AG09309 (cell line): ENCODE data around the gene DTHD1.

Experiments
- DNase-seq: peaks from one replicate; pipeline ENCODE4 v3.0.0-alpha.2; 2010; ENCODE audit warnings: low read depth
- H3K4me3 ChIP-seq: 2 replicates; pipeline ENCODE4 v1.5.1; 2011; ENCODE audit warnings: mild to moderate bottlenecking, low read depth, low read length, moderate library complexity; ENCODE audit not compliant: control insufficient read depth
- TF ChIP-seq, protein P1 (sequence below): IDR thresholded peaks from 2 replicates; pipeline ENCODE4 v1.5.1; 2011; ENCODE audit warnings: mild to moderate bottlenecking, low read depth, low read length, inconsistent platforms; ENCODE audit not compliant: insufficient read depth, control insufficient read depth; ENCODE audit errors: missing control alignments

DTHD1 gene

DNA sequence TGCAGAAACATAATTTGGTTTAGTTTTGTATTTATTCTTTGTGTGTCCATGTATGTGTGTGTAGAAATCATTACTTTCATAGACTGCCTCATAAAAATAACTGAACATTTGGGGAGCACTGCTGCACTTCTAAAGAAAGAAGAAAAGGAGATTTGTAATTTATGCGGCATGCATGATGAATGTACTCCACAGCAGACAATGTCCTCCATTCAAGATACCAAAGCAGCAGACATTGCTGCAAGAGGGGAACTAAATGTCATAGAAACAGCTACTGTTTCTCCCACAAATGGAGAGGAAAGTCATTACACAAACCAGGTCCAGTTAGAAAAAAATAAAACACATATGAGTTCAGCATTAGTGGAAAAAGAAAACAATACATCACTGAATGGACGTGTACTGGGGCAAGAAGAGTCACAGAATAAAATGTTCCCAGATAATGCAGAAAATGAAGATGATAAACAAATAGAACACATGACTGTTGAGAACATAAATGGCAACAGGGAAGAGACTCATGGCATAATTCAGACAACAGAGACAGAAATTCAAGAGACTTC lies 2.6 kb downstream of the DTHD1 start:
- TF ChIP-seq, protein P1, sequence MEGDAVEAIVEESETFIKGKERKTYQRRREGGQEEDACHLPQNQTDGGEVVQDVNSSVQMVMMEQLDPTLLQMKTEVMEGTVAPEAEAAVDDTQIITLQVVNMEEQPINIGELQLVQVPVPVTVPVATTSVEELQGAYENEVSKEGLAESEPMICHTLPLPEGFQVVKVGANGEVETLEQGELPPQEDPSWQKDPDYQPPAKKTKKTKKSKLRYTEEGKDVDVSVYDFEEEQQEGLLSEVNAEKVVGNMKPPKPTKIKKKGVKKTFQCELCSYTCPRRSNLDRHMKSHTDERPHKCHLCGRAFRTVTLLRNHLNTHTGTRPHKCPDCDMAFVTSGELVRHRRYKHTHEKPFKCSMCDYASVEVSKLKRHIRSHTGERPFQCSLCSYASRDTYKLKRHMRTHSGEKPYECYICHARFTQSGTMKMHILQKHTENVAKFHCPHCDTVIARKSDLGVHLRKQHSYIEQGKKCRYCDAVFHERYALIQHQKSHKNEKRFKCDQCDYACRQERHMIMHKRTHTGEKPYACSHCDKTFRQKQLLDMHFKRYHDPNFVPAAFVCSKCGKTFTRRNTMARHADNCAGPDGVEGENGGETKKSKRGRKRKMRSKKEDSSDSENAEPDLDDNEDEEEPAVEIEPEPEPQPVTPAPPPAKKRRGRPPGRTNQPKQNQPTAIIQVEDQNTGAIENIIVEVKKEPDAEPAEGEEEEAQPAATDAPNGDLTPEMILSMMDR: no peak
- no peak overlapping the region for H3K4me3 ChIP-seq
- no peak for DNase-seq

DNA sequence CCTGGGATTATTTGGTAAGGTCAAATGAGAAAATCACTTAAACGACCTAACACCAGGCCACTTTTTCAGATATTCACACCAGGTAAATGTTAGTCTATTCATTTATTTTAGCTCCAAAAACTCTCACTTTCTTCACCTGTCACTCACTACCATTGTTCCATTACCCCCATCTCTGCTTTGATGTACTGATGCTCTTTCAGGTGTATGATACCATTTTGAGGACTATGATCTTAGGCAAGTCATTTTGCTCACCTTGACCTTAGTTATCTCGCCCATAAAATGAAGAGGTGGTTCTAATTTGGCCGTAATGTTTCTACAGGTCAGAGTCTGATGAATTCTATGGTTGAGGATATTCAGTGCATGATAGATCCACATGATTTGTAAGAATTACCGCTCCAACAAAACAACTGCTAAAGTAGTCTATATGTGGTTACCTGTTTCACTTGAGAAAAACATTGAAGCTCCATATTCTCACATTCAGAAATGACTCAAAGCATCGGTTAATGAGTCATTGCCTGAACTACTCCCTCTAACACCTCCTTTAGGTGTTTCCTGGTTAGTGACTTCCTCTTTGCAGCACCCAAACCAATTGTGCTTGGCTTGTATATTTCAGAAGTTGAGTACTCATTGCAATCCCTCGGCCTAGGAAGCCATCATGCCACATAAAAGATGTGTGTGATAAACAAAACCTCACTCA lies 4.5 kb downstream of the DTHD1 start:
- H3K4me3 ChIP-seq: no peak overlapping the region
- TF ChIP-seq, protein P1: no peak
- no peak for DNase-seq

DNA sequence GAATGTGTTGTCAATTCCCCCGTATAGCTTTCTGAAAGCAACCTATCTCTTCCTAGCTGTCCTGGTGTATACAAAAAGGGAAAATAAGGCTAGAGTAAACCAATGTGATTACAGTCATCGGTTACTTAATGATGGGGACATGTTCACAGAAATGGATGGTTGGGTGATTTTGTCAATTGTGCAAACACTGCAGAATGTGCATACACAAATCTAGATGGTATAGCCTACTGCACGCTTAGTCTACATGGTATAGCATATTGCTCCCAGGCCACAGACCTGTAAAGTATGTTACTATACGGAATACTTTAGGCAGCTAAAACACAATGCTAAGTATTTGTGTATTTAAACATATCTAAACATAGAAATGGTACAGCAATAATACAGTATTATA lies 5.1 kb downstream of the DTHD1 start:
- H3K4me3 ChIP-seq: no peak overlapping the region
- no peak for DNase-seq
- TF ChIP-seq, protein P1: no peak

DNA sequence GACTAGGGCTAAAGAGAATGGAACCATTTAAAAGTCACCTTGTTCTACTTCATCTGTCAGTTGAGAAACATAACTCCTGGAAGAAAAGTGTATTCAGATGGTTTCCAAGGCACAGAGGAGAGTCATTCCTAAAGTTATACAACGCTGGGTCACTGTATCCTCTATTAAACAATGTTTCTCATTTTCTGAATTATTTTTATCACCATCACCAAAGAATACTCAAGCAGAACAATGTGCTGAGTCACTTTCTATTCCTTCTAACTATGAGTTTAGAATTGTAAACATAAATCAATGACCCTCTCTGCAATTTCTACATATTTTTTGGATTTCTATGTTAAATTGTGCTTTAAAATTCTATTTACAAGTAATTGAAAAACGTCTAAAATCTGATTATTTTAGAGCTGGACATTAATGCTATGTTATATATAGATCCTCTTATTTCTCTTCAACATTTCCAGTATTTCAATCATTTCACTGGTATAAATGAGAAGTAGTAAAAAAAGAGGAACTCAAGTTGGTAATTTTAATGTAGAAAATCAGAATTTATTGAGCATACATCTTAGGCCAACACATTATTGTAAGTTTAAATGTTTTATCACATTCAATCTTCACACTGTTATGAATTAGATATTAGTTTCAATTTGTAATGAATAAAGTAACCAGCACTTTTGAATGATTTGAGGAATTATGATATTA lies 7.5 kb downstream of the DTHD1 start:
- H3K4me3 ChIP-seq: no peak overlapping the region
- no peak for DNase-seq
- TF ChIP-seq, protein P1: no peak

DNA sequence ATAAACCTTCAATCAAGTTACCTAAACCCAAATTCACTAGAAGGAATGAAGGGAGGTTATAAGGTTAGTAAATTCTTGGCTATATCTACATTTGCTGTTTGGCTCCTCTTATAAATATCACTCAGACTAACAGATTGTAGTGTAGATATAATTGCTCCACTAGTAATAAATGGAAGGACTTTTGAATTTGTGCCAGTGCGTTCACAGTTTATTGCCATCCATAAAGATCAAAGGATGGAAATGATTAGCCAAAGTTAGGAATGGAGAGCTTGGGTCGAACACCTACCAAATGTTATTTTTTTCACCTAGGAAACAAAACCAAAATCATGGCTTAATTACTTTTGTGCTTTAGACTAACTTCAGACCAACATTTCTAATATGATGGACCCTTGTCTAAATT lies 9.2 kb downstream of the DTHD1 start:
- no peak for DNase-seq
- no peak overlapping the region for H3K4me3 ChIP-seq
- TF ChIP-seq, protein P1: no peak

DNA sequence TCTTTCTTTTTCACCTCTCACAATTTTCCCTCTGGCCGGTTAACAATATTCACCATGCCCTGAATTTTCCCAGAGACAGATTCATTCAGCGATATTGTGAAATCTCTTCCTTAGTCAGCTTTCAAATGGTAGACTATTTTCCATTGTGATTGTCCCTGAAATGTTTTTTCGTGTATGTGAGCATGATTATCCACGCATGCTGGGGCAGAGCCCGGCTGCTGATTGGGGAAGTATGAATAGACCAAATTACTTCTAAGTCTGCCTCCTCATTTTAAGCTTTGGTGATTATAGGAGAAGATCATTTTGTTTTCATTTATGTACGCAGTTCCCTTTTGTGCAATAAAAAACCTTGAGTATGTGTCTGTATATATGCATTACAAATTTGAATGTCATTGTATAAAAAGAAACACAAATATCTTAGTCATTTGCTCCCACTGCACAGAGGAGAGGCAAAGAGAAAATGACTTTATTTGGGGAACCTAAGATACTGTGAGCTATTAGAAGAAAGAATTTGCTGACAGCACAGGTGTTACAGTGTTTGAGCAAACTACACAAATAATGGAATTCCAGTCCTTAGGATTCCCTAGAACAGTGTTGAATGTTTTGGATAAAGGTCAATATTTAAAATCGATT lies 11.3 kb downstream of the DTHD1 start:
- TF ChIP-seq, protein P1: no peak
- no peak for DNase-seq

More for the DNA sequence above, 11.3 kb downstream of the DTHD1 start:
- H3K4me3 ChIP-seq: no peak overlapping the region
